ENCODE data around the gene SCD5.

SCD5 gene

DNA sequence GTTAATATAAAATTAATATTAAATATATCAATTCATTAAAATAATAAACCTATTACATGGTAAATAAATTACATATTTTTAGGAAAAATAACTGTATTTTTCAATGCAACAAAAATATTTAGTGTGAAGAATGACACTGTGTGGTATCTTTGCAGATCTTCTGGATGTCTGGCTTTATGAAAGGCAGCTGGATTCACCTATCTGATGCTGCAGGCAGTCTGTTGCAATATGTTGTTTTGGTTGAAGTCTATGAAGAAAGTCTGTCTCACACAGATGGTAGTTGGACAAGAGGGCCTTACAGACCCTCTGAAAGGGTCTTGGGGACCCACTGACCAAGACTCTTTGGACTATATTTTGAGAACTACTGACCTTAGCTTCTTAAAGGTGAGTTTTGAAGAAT, 147.7 kb downstream of the SCD5 start:
- TF ChIP-seq, protein P1, sequence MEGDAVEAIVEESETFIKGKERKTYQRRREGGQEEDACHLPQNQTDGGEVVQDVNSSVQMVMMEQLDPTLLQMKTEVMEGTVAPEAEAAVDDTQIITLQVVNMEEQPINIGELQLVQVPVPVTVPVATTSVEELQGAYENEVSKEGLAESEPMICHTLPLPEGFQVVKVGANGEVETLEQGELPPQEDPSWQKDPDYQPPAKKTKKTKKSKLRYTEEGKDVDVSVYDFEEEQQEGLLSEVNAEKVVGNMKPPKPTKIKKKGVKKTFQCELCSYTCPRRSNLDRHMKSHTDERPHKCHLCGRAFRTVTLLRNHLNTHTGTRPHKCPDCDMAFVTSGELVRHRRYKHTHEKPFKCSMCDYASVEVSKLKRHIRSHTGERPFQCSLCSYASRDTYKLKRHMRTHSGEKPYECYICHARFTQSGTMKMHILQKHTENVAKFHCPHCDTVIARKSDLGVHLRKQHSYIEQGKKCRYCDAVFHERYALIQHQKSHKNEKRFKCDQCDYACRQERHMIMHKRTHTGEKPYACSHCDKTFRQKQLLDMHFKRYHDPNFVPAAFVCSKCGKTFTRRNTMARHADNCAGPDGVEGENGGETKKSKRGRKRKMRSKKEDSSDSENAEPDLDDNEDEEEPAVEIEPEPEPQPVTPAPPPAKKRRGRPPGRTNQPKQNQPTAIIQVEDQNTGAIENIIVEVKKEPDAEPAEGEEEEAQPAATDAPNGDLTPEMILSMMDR (IDR thresholded peaks at IDR 0.05; ENCODE audit: low read depth, low read length): no peak
- Histone ChIP-seq H3K4me3 (ENCODE audit: low read depth, low read length) (no peak overlapping the region), H3K27me3 (no peaks in the 10 kb centered on the region), H3K36me3 (no peaks in the 10 kb centered on the region), H3K9me3 (no peaks in the 10 kb centered on the region), H3K4me1 (peaks cover 3% of the 10 kb centered on the region; the same call in 1 of the 2 replicates)
- DNase-seq: no peak

- no peaks in the 10 kb centered on the region for H3K9me3 ChIP-seq
- H3K4me1 ChIP-seq: peaks cover 3% of the 10 kb centered on the region; the same call in 1 of the 2 replicates
- no peak for DNase-seq
- no peak overlapping the region for H3K4me3 ChIP-seq (ENCODE audit: low read depth, low read length)
- no peaks in the 10 kb centered on the region for H3K36me3 ChIP-seq
- H3K27me3 ChIP-seq: no peaks in the 10 kb centered on the region
- TF ChIP-seq, protein P1 (IDR thresholded peaks at IDR 0.05; ENCODE audit: low read depth, low read length): no peak
Measured at GRCh38 chr4:82648356-82648755, 150.2 kb downstream of the SCD5 start.

GRCh38 chr4:82645936-82646565, 152.5 kb downstream of the SCD5 start:
- no peak for DNase-seq
- H3K9me3 ChIP-seq: no peaks in the 10 kb centered on the region

DNA sequence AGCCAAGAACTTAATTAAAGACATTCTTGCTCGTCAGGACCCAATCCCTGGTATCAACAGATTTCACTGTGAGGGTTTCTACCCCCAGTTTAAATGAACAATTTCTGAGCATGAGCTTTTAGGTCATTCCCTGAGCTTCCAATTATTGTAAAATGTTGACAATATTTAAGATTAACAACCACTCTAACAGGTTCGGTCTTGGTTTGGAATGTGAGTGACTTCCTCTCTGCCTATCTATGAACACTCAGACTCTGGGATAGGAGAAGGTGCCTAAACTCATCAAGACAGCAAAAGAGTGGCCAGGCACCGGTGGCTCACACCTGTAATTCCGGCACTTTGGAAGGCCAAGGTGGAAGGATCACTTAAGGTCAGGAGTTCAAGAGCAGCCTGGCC, 153.9 kb downstream of the SCD5 start:
- no peak for DNase-seq
- Histone ChIP-seq H3K4me3 (ENCODE audit: low read depth, low read length) (no peak overlapping the region), H3K36me3 (no peaks in the 10 kb centered on the region)

More at GRCh38 chr4:82645936-82646565, 152.5 kb downstream of the SCD5 start:
- Histone ChIP-seq H3K27me3 (no peaks in the 10 kb centered on the region), H3K4me3 (ENCODE audit: low read depth, low read length) (no peak overlapping the region), H3K36me3 (no peaks in the 10 kb centered on the region), H3K4me1 (peaks cover 2% of the 10 kb centered on the region; the same call in 1 of the 2 replicates)
- TF ChIP-seq, protein P1 (IDR thresholded peaks at IDR 0.05; ENCODE audit: low read depth, low read length): no peak

DNA sequence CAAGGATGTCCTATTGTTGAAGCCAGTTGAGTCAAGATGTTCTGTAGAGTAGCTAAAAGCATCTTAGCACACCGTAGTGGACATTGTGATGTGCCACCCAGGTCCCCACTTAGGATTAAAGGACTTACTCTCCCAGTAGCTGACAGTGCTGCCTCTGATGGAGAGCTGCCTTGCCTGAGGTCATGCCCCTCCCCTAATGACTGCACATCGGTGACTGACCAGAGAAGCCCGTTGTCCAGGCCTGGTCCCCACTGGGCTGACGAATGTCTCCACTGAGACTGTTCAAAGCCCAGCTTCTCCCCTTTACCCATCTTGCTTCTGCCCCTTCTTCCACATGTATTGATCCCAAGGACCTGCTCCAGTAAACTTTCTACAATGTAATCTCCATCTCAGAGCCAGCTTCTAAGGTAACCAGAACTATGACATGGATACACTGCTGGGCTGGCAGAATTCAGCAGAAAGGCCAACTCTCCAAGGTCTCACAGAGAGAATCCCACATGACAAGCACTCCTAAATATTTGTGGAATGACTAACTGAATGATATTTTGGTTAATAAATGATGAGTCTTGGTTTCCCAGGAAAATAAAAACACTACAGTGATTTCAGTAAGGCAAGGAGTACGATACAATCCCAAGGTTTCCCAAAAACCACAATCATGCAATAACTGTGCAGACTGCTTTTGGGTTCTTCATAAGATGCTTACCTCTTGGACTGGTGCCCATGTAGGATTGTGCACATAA, 154.4 kb downstream of the SCD5 start:
- Histone ChIP-seq H3K4me3 (ENCODE audit: low read depth, low read length) (no peak overlapping the region), H3K27me3 (no peaks in the 10 kb centered on the region), H3K4me1 (no peaks in the 10 kb centered on the region), H3K36me3 (no peaks in the 10 kb centered on the region), H3K9me3 (no peaks in the 10 kb centered on the region)
- no peak for DNase-seq
- TF ChIP-seq, protein P1 (IDR thresholded peaks at IDR 0.05; ENCODE audit: low read depth, low read length): no peak

More for the DNA sequence above, 153.9 kb downstream of the SCD5 start:
- Histone ChIP-seq H3K9me3 (no peaks in the 10 kb centered on the region), H3K4me1 (no peaks in the 10 kb centered on the region), H3K27me3 (no peaks in the 10 kb centered on the region)
- TF ChIP-seq, protein P1 (IDR thresholded peaks at IDR 0.05; ENCODE audit: low read depth, low read length): no peak

GRCh38 chr4:82642331-82642730, 156.3 kb downstream of the SCD5 start:
- no peaks in the 10 kb centered on the region for H3K36me3 ChIP-seq
- no peak overlapping the region for H3K4me3 ChIP-seq (ENCODE audit: low read depth, low read length)
- H3K27me3 ChIP-seq: no peaks in the 10 kb centered on the region
- DNase-seq: no peak
- TF ChIP-seq, protein P1 (IDR thresholded peaks at IDR 0.05; ENCODE audit: low read depth, low read length): no peak
- no peaks in the 10 kb centered on the region for H3K4me1 ChIP-seq
- no peaks in the 10 kb centered on the region for H3K9me3 ChIP-seq
